ENCODE data around the gene HS3ST2.

HS3ST2 gene

GRCh38 chr16:22847690-22848089, 33.7 kb downstream of the HS3ST2 start:
- DNase-seq (ENCODE audit: low spot score), result no peak
- in situ Hi-C loops (cut with MboI; ENCODE audit: low pct_unique_long_range_greater_than_20kb, low sequenced_read_pairs, unreplicated experiment), result no loop called here
- no peak for TF ChIP-seq CTCF (IDR thresholded peaks at IDR 0.05; ENCODE audit: extremely low read depth, insufficient read depth, missing control alignments)

- no peak for TF ChIP-seq CTCF (IDR thresholded peaks at IDR 0.05; ENCODE audit: extremely low read depth, insufficient read depth, missing control alignments)
- DNase-seq (ENCODE audit: low spot score), result no peak
- in situ Hi-C loops (cut with MboI; ENCODE audit: low pct_unique_long_range_greater_than_20kb, low sequenced_read_pairs, unreplicated experiment), result no loop called here
Observed at GRCh38 chr16:22848451-22848850, 34.5 kb downstream of the HS3ST2 start.

- DNase-seq (ENCODE audit: low spot score), result no peak
- no peak for TF ChIP-seq CTCF (IDR thresholded peaks at IDR 0.05; ENCODE audit: extremely low read depth, insufficient read depth, missing control alignments)
- in situ Hi-C loops (cut with MboI; ENCODE audit: low pct_unique_long_range_greater_than_20kb, low sequenced_read_pairs, unreplicated experiment), result no loop called here
Observed at GRCh38 chr16:22849517-22849916, 35.6 kb downstream of the HS3ST2 start.

GRCh38 chr16:22855231-22855630, 41.3 kb downstream of the HS3ST2 start:
- no peak for DNase-seq (ENCODE audit: low spot score)
- in situ Hi-C loops (cut with MboI; ENCODE audit: low pct_unique_long_range_greater_than_20kb, low sequenced_read_pairs, unreplicated experiment), result no loop called here
- TF ChIP-seq CTCF (IDR thresholded peaks at IDR 0.05; ENCODE audit: extremely low read depth, insufficient read depth, missing control alignments), result no peak

- no peak for TF ChIP-seq CTCF (IDR thresholded peaks at IDR 0.05; ENCODE audit: extremely low read depth, insufficient read depth, missing control alignments)
- no peak for DNase-seq (ENCODE audit: low spot score)
- in situ Hi-C loops (cut with MboI; ENCODE audit: low pct_unique_long_range_greater_than_20kb, low sequenced_read_pairs, unreplicated experiment), result no loop called here
Observed at GRCh38 chr16:22857296-22858025, 43.5 kb downstream of the HS3ST2 start.

GRCh38 chr16:22859925-22860324, 46.0 kb downstream of the HS3ST2 start:
- no peak for DNase-seq (ENCODE audit: low spot score)
- TF ChIP-seq CTCF (IDR thresholded peaks at IDR 0.05; ENCODE audit: extremely low read depth, insufficient read depth, missing control alignments), result no peak
- in situ Hi-C loops (cut with MboI; ENCODE audit: low pct_unique_long_range_greater_than_20kb, low sequenced_read_pairs, unreplicated experiment), result no loop called here
